Neutrophil (primary cell): ENCODE measurements around the gene ALPL.

Experiments used
- H3K27ac ChIP-seq: fragments of 200-600 bp; sonication (generic); 2 replicates; pipeline ENCODE4 v1.5.1; 2016; ENCODE audit warnings: mild to moderate bottlenecking, moderate library complexity
- H3K27me3 ChIP-seq: fragments of 200-600 bp; sonication (generic); 2 replicates; pipeline ENCODE4 v1.6.0; 2016; ENCODE audit warnings: mild to moderate bottlenecking
- H3K36me3 ChIP-seq: fragments of 200-600 bp; sonication (generic); 2 replicates; pipeline ENCODE4 v1.5.1; 2017
- H3K4me1 ChIP-seq, 2 experiments: fragments of 200-600 bp in 1 of 2; sonication (generic) in 1 of 2; 1 replicate in 1 of 2; 2 replicates in 1 of 2; pipeline versions ENCODE4 v1.5.1 to v1.6.1; 2013 to 2016; ENCODE audit warnings: low read depth in 1 of 2, low read length in 1 of 2, mild to moderate bottlenecking in 1 of 2, moderate library complexity in 1 of 2; ENCODE audit not compliant: control insufficient read depth in 1 of 2, insufficient read depth in 1 of 2
- H3K4me3 ChIP-seq, 2 experiments: fragments of 200-600 bp in 1 of 2; sonication (generic) in 1 of 2; 1 replicate in 1 of 2; 2 replicates in 1 of 2; pipeline ENCODE4 v1.5.1; 2013 to 2016; ENCODE audit warnings: low read depth in 1 of 2, low read length in 1 of 2, mild to moderate bottlenecking in 1 of 2, moderate library complexity in 1 of 2
- H3K9me3 ChIP-seq: fragments of 200-600 bp; sonication (generic); 2 replicates; pipeline ENCODE4 v1.5.1; 2016
- TF ChIP-seq, protein P1 (sequence below): fragments of 200-600 bp; sonication (generic); IDR thresholded peaks from 2 replicates; pipeline ENCODE4 v1.5.1; 2016; ENCODE audit warnings: antibody characterized with exemption

ALPL gene

GRCh38 chr1:21526441-21526840, 17.2 kb downstream of the ALPL start:
- TF ChIP-seq, protein P1, sequence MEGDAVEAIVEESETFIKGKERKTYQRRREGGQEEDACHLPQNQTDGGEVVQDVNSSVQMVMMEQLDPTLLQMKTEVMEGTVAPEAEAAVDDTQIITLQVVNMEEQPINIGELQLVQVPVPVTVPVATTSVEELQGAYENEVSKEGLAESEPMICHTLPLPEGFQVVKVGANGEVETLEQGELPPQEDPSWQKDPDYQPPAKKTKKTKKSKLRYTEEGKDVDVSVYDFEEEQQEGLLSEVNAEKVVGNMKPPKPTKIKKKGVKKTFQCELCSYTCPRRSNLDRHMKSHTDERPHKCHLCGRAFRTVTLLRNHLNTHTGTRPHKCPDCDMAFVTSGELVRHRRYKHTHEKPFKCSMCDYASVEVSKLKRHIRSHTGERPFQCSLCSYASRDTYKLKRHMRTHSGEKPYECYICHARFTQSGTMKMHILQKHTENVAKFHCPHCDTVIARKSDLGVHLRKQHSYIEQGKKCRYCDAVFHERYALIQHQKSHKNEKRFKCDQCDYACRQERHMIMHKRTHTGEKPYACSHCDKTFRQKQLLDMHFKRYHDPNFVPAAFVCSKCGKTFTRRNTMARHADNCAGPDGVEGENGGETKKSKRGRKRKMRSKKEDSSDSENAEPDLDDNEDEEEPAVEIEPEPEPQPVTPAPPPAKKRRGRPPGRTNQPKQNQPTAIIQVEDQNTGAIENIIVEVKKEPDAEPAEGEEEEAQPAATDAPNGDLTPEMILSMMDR: no peak
- no peak overlapping the region for H3K27ac ChIP-seq
- H3K4me1 ChIP-seq: peaks cover 20% of the 10 kb centered on the region in 2 experiments
- H3K36me3 ChIP-seq: no peaks in the 10 kb centered on the region
- H3K27me3 ChIP-seq: peaks cover 35% of the 10 kb centered on the region
- no peak overlapping the region for H3K4me3 ChIP-seq
- H3K9me3 ChIP-seq: no peaks in the 10 kb centered on the region

DNA sequence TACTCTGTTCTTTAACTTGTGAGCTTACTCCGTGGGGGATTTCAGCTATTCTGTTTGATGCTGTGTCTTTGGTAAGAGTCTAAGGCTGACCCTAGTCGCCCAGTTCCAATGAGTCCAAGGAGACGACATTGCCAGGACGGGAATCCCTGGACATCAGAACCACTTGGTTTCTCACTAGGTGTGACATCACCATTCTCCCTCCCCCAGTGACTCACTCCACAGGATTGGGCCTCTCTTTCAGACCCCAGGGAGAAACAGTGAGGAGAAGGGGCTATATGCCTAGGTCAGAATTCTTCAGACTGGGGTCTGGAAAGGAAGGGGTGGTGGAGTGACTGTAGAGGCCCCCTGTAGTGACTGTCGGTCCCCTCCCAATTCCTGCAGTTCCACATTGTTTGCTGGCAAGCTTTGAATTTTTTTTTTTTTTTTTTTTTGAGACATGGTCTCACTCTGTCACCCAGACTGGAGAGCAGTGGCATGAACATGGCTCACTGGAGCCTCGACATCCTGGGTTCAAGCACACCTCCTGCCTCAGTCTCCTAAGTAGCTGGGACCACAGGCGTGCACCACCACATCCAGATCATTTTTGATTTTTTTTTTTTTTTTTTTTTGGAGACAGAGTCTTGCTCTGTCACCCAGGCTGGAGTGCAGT, 21.3 kb downstream of the ALPL start:
- TF ChIP-seq, protein P1: no peak
- Histone ChIP-seq H3K36me3 (no peaks in the 10 kb centered on the region), H3K4me3 (no peak overlapping the region), H3K27me3 (peaks cover 42% of the 10 kb centered on the region), H3K4me1 (peaks cover 20 to 27% of the 10 kb centered on the region in 2 experiments), H3K9me3 (no peaks in the 10 kb centered on the region), H3K27ac (no peak overlapping the region)

DNA sequence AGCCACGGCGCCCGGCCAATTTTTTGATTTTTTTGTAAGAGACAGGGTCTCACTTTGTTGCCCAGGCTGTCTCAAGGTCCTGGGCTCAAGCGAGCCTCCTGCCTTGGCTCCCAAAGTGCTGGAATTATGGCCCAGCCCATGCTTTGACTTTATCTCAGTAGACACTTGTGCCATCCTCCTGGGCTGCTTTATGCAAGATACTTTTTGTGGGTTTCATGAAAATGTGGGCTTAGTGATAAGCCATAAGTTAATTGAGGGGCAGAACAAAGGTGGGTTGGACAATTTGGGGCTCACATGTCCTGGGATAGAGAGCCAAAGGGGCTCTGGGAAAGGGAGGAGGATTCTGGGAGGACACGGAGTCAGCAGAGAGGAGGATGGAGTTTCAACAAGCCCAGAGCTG, 22.0 kb downstream of the ALPL start:
- H3K4me3 ChIP-seq: no peak overlapping the region
- H3K27ac ChIP-seq: no peak overlapping the region
- no peaks in the 10 kb centered on the region for H3K9me3 ChIP-seq
- TF ChIP-seq, protein P1: no peak
- H3K4me1 ChIP-seq: peaks cover 23 to 33% of the 10 kb centered on the region in 2 experiments
- no peaks in the 10 kb centered on the region for H3K36me3 ChIP-seq
- peaks cover 42% of the 10 kb centered on the region for H3K27me3 ChIP-seq

- peaks cover 42% of the 10 kb centered on the region for H3K27me3 ChIP-seq
- H3K27ac ChIP-seq: no peak overlapping the region
- no peaks in the 10 kb centered on the region for H3K36me3 ChIP-seq
- H3K4me3 ChIP-seq: no peak overlapping the region
- H3K9me3 ChIP-seq: no peaks in the 10 kb centered on the region
- TF ChIP-seq, protein P1: no peak
- peaks cover 34 to 46% of the 10 kb centered on the region in 2 experiments for H3K4me1 ChIP-seq
These were observed 23.3 kb downstream of the ALPL start for GRCh38 chr1:21532496-21532895.

- H3K27ac ChIP-seq: no peak overlapping the region
- H3K4me3 ChIP-seq: no peak overlapping the region
- TF ChIP-seq, protein P1: no peak
- H3K4me1 ChIP-seq: peaks cover 40 to 51% of the 10 kb centered on the region in 2 experiments
- peaks cover 42% of the 10 kb centered on the region for H3K27me3 ChIP-seq
- H3K36me3 ChIP-seq: no peaks in the 10 kb centered on the region
- no peaks in the 10 kb centered on the region for H3K9me3 ChIP-seq
These were observed 23.8 kb downstream of the ALPL start for GRCh38 chr1:21532992-21533534.
